Daoy (cell line): Measurements from ENCODE around the gene CUTA. TPM values are rescaled to one million over a fixed set of nuclear protein-coding genes. Genes with fewer than 3 reads are reported as not detected.
"Not testable (repeated sequence)": the region's sequence is repeated elsewhere in the genome, so short reads cannot be mapped to it uniquely, and the experiment has no call there.

Source experiments
- DNase-seq: peaks from one replicate; pipeline ENCODE4 v3.0.0-alpha.2; 2015; ENCODE audit warnings: low read depth
- total RNA-seq: library from RNA; depleted of rRNA; stranded (reverse); fragments of >200 nt; shearing (Covaris generic); gene quantifications from 2 replicates; pipeline ENCODE4 v1.2.3, GENCODE V29; 2014; rRNA removed

The CUTA gene
- total RNA-seq, 1 experiment from 2014 or later, result 208 TPM

DNA sequence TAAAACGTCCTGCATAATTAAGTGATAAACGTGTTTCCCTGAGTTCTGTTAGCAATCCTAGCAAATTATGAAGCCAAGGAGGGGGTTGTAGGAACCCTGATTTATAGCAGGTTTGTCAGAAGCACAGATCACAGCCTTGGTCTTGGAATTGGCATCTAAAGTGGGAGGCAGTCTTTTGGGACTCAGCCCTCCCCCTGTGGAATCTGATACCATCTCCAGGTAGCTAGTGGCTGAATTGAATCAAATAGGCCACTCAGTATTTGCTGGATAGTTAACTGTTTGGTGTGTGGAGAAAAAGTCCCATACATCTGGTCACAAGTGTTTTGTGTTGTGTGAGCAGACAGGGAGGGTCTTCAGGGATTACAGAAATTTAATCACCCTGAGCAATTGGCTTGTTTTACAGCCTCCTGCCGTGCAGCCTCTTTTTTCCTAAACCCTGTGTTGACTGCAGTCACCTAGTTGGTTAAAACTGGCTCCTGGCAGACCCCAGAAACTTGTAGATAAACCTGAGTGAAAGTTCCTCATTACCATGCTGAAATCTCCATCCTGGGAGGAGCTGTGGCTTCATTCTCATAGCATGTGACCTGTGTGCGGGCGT, 45.3 kb downstream of the CUTA start:
- DNase-seq, result no peak

- not testable (repeated sequence) for DNase-seq
Observed at GRCh38 chr6:33371901-33372300, 46.0 kb downstream of the CUTA start.

- DNase-seq, result not testable (repeated sequence)
Observed at GRCh38 chr6:33367715-33368025, 50.2 kb downstream of the CUTA start.

DNA sequence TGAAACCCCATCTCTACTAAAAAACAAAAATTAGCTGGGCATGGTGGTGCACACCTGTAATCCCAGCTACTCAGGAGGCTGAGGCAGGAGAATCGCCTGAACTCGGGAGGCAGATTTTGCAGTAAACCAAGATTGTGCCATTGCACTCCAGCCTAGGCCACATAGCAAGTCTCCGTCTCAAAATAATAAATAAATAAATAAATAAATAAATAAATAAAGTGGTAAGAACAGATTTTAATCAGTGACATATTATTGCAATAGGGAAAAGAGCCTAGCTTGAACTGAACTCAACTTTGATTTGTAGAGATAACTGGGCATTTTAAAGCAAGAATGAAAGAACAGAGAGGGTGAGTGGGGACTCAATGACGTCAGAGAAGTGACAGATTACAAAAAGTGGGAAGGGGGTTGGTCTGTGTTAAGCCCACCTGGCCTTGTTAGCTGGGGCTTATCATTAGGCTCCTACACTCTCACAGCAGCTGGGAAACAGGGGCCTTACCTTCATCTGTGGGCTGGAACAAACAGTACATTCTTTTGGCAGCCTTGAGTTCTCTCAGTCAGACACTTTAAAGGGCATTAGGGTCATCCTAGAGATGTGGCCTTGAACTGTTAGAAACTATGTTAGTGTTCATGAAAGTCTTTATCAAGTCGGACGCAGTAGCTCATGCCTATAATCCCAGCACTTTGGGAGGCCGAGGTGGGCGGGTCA, 50.7 kb downstream of the CUTA start:
- DNase-seq, result no peak

Other genes with a start within 250 kb of the CUTA start
- gene COL11A2, start 225.6 kb downstream of the CUTA start, total RNA-seq, result 1.6 and 5.5 TPM in 2 replicates
- 21.4 and 27.3 TPM in 2 replicates for gene RXRB, start 217.4 kb downstream of the CUTA start, total RNA-seq
- gene SLC39A7, start 217.2 kb downstream of the CUTA start, total RNA-seq, result 104 and 121 TPM in 2 replicates
- 3.3 and 8.2 TPM in 2 replicates for gene HSD17B8, start 213.5 kb downstream of the CUTA start, total RNA-seq
- gene RING1, start 209.6 kb downstream of the CUTA start, total RNA-seq, result 43.4 and 44.9 TPM in 2 replicates
- 33.4 and 37.4 TPM in 2 replicates for gene VPS52, start 146.2 kb downstream of the CUTA start, total RNA-seq
- gene RPS18, start 146.0 kb downstream of the CUTA start, total RNA-seq, result 5,669 and 7,419 TPM in 2 replicates
- gene B3GALT4, start 141.0 kb downstream of the CUTA start, total RNA-seq, result 0.40 and 1.9 TPM in 2 replicates
- gene WDR46, start 128.9 kb downstream of the CUTA start, total RNA-seq, result 286 and 362 TPM in 2 replicates
- gene PFDN6, start 128.5 kb downstream of the CUTA start, total RNA-seq, result 126 and 182 TPM in 2 replicates
- gene RGL2, start 119.2 kb downstream of the CUTA start, total RNA-seq, result 16.7 and 19.2 TPM in 2 replicates
- gene TAPBP, start 104.0 kb downstream of the CUTA start, total RNA-seq, result 63.6 and 71.1 TPM in 2 replicates
- 4.9 and 11.2 TPM in 2 replicates for gene ZBTB22, start 100.4 kb downstream of the CUTA start, total RNA-seq
- 77.0 and 83.4 TPM in 2 replicates for gene DAXX, start 95.1 kb downstream of the CUTA start, total RNA-seq
- 122 and 148 TPM in 2 replicates for gene KIFC1, start 26.3 kb downstream of the CUTA start, total RNA-seq
- 14.3 and 18.5 TPM in 2 replicates for gene PHF1, start 7.1 kb downstream of the CUTA start, total RNA-seq
- gene SYNGAP1, start 2.0 kb upstream of the CUTA start, total RNA-seq, result 1.1 and 3.7 TPM in 2 replicates
- gene ZBTB9, start 36.5 kb upstream of the CUTA start, total RNA-seq, result 7.5 and 9.0 TPM in 2 replicates
- 13.1 and 18.8 TPM in 2 replicates for gene BAK1, start 162.2 kb upstream of the CUTA start, total RNA-seq
- gene ITPR3, start 203.2 kb upstream of the CUTA start, total RNA-seq, result 10.4 and 12.6 TPM in 2 replicates